GM19328 (cell line): ENCODE data around the gene ENTPD1.
"Not testable (repeated sequence)": the region's sequence is repeated elsewhere in the genome, so short reads cannot be mapped to it uniquely, and the experiment has no call there.

Experiments
- ATAC-seq: cut with Tn5 transposase; IDR thresholded peaks from one replicate; pipeline ENCODE4 v1.9.1; 2021; ENCODE audit warnings: mild to moderate bottlenecking, moderate library complexity; ENCODE audit not compliant: unreplicated experiment

ENTPD1 gene

GRCh38 chr10:95793401-95794045 is 37.6 kb downstream of the ENTPD1 start:
- ATAC-seq: no peak

GRCh38 chr10:95794195-95794594 is 38.2 kb downstream of the ENTPD1 start:
- no peak for ATAC-seq

- no peak for ATAC-seq
These were observed 39.6 kb downstream of the ENTPD1 start for GRCh38 chr10:95795602-95796001.

GRCh38 chr10:95796504-95796903 is 40.5 kb downstream of the ENTPD1 start:
- no peak for ATAC-seq

GRCh38 chr10:95798096-95798855 is 42.3 kb downstream of the ENTPD1 start:
- no peak for ATAC-seq

- not testable (repeated sequence) for ATAC-seq
These were observed 44.3 kb downstream of the ENTPD1 start for GRCh38 chr10:95800286-95800685.

- ATAC-seq: not testable (repeated sequence)
These were observed 50.9 kb downstream of the ENTPD1 start for GRCh38 chr10:95806687-95807380.

GRCh38 chr10:95808705-95809308 is 52.8 kb downstream of the ENTPD1 start:
- not testable (repeated sequence) for ATAC-seq

- ATAC-seq: no peak
These were observed 53.6 kb downstream of the ENTPD1 start for GRCh38 chr10:95809370-95810197.

- no peak for ATAC-seq
These were observed 54.4 kb downstream of the ENTPD1 start for GRCh38 chr10:95810198-95810976.

GRCh38 chr10:95813054-95813685 is 57.2 kb downstream of the ENTPD1 start:
- ATAC-seq: no peak

- ATAC-seq: no peak
These were observed 58.2 kb downstream of the ENTPD1 start for GRCh38 chr10:95814011-95814727.

GRCh38 chr10:95815133-95815532 is 59.2 kb downstream of the ENTPD1 start:
- no peak for ATAC-seq

- no peak for ATAC-seq
These were observed 59.8 kb downstream of the ENTPD1 start for GRCh38 chr10:95815701-95816240.

GRCh38 chr10:95818010-95818409 is 62.0 kb downstream of the ENTPD1 start:
- no peak for ATAC-seq

- no peak for ATAC-seq
These were observed 62.7 kb downstream of the ENTPD1 start for GRCh38 chr10:95818668-95819067.

GRCh38 chr10:95819620-95820329 is 63.8 kb downstream of the ENTPD1 start:
- ATAC-seq: no peak

GRCh38 chr10:95820363-95820762 is 64.4 kb downstream of the ENTPD1 start:
- ATAC-seq: no peak
